Ovary (tissue), 3 donors: ENCODE data around the gene PITPNC1.

Source experiments
- CTCF ChIP-seq, 3 donors: fragments of 450-650 bp in 2 of 3; fragments of 200-600 bp in 1 of 3; IDR thresholded peaks; one replicate each; pipeline versions ENCODE4 v1.5.1 to v1.8.0; 2016 to 2022; ENCODE audit warnings: antibody characterized with exemption in 3 of 3, mild to moderate bottlenecking in 1 of 3
- POLR2A ChIP-seq: fragments of 450-650 bp; IDR thresholded peaks from one replicate; pipeline ENCODE4 v1.6.1; 2017; ENCODE audit warnings: antibody characterized with exemption, mild to moderate bottlenecking, moderate library complexity
- donor health status: DM: no; HTN: no; CAD: no.

GRCh38 chr17:67610061-67610460 lies 233.0 kb downstream of the PITPNC1 start:
- TF ChIP-seq CTCF (IDR thresholded peaks at IDR 0.05) (no peak), POLR2A (no peak)
